HCT116 (cell line): ENCODE results near the gene GMPR2. TPM values are rescaled to one million over a fixed set of nuclear protein-coding genes. Genes with fewer than 3 reads are reported as not detected.

ENCODE experiments used
- ATAC-seq: fragments of 200-7000 bp; cut with Tn5 transposase; 2 replicates; pipeline ENCODE4 v1.9.1; 2020; ENCODE audit warnings: mild to moderate bottlenecking, moderate library complexity
- BruUV-seq: library from RNA; stranded (reverse); fragments of 400-500 nt; replicated peaks from 2 replicates; lab custom pipeline; 2021; lab: Mats Ljungman, UMichigan
- CTCF ChIA-PET: fragments of 300-600 bp; sonication (Branson Sonifier 250); formaldehyde crosslinking; loops from one replicate; lab custom pipeline; 2021; ENCODE audit warnings: antibody characterized with exemption; lab: Charles Lee
- POLR2A ChIA-PET: fragments of 300-600, 350-600 bp; sonication (Branson Sonifier 250); formaldehyde crosslinking; loops from one replicate; lab custom pipeline; 2021; ENCODE audit warnings: antibody characterized with exemption; lab: Charles Lee
- RAD21 ChIA-PET, 2 experiments: fragments of 300-600 bp; sonication (Branson Sonifier 250); formaldehyde crosslinking; loops; one replicate each; lab custom pipeline; 2023; ENCODE audit warnings: low total read pairs in 2 of 2; ENCODE audit not compliant: uncharacterized antibody in 2 of 2, unreplicated experiment in 2 of 2, low non-redundant PET in 1 of 2; lab: Charles Lee
- DNase-seq: peaks from one replicate; pipeline ENCODE4 v3.0.0-alpha.2; 2010; ENCODE audit warnings: low read depth, low spot score
- H2AFZ ChIP-seq: fragments of 200-600 bp; shearing (Covaris generic), sonication (generic); 2 replicates; pipeline ENCODE4 v1.6.1; 2017; ENCODE audit warnings: low read depth, mixed run types, mixed read lengths, antibody characterized with exemption, low read length; ENCODE audit not compliant: poor library complexity, severe bottlenecking
- H3K27ac ChIP-seq: 2 replicates; pipeline ENCODE4 v1.5.1; 2012; ENCODE audit warnings: low read depth, low read length
- H3K27me3 ChIP-seq: fragments of 200-600 bp; sonication (generic); 2 replicates; pipeline ENCODE4 v1.6.1; 2016; ENCODE audit warnings: mixed run types, low read length, mixed read lengths; ENCODE audit not compliant: insufficient read depth
- H3K36me3 ChIP-seq, 2 experiments: fragments of 200-500 bp in 1 of 2; fragments of 200-600 bp in 1 of 2; sonication (Bioruptor generic) in 1 of 2; sonication (generic) in 1 of 2; 2 replicates each; pipeline versions ENCODE4 v1.5.1 to v1.6.1; 2014 to 2016; ENCODE audit warnings: low read length in 2 of 2, inconsistent platforms in 1 of 2, mixed read lengths in 1 of 2, mixed run types in 1 of 2; ENCODE audit not compliant: insufficient read depth in 2 of 2, control insufficient read depth in 1 of 2
- H3K4me1 ChIP-seq, 2 experiments: fragments of 200-600 bp in 1 of 2; sonication (generic) in 1 of 2; 2 replicates each; pipeline versions ENCODE4 v1.5.1 to v1.6.1; 2012 to 2017; ENCODE audit warnings: low read length in 2 of 2, inconsistent platforms in 1 of 2, mild to moderate bottlenecking in 1 of 2, mixed read lengths in 1 of 2, mixed run types in 1 of 2, moderate library complexity in 1 of 2; ENCODE audit not compliant: insufficient read depth in 2 of 2, control insufficient read depth in 1 of 2
- H3K4me2 ChIP-seq: fragments of 200-600 bp; sonication (generic); 2 replicates; pipeline ENCODE4 v1.6.1; 2017; ENCODE audit warnings: mixed run types, low read length, mixed read lengths
- H3K4me3 ChIP-seq, 2 experiments: fragments of 200-600 bp in 1 of 2; sonication (generic) in 1 of 2; replicated peaks in 1 of 2; 2 replicates each; pipeline ENCODE4 v1.5.1; 2011 to 2016; ENCODE audit warnings: low read length in 2 of 2, control low read depth in 1 of 2, low read depth in 1 of 2, mild to moderate bottlenecking in 1 of 2, mixed read lengths in 1 of 2, mixed run types in 1 of 2
- H3K79me2 ChIP-seq: fragments of 200-600 bp; sonication (generic); 2 replicates; pipeline ENCODE4 v1.6.1; 2017; ENCODE audit warnings: mild to moderate bottlenecking, mixed run types, low read length, moderate library complexity, mixed read lengths; ENCODE audit not compliant: insufficient read depth
- H3K9ac ChIP-seq: fragments of 200-600 bp; sonication (generic); 2 replicates; pipeline ENCODE4 v1.6.1; 2016; ENCODE audit warnings: low read length, mixed read lengths
- H3K9me2 ChIP-seq: fragments of 200-600 bp; sonication (generic), shearing (Covaris generic); 2 replicates; pipeline ENCODE4 v1.6.1; 2017; ENCODE audit warnings: mixed run types, mild to moderate bottlenecking, moderate library complexity; ENCODE audit not compliant: insufficient read depth
- H3K9me3 ChIP-seq, 2 experiments: fragments of 200-500 bp in 1 of 2; fragments of 200-600 bp in 1 of 2; sonication (Bioruptor generic) in 1 of 2; sonication (generic) in 1 of 2; 2 replicates each; pipeline ENCODE4 v1.6.1; 2014 to 2017; ENCODE audit warnings: low read length in 2 of 2, mixed read lengths in 2 of 2, inconsistent platforms in 1 of 2, low read depth in 1 of 2, mild to moderate bottlenecking in 1 of 2, mixed run types in 1 of 2, moderate library complexity in 1 of 2; ENCODE audit not compliant: control insufficient read depth in 1 of 2, insufficient read depth in 1 of 2
- H4K20me1 ChIP-seq: fragments of 200-600 bp; sonication (generic), shearing (Covaris generic); 2 replicates; pipeline ENCODE4 v1.6.1; 2017; ENCODE audit warnings: mixed run types, mild to moderate bottlenecking, moderate library complexity; ENCODE audit not compliant: insufficient read depth
- ATF3 ChIP-seq: IDR thresholded peaks from 2 replicates; pipeline ENCODE4 v1.6.1; 2012
- CBX3 ChIP-seq: IDR thresholded peaks from 2 replicates; pipeline ENCODE4 v1.6.1; 2012; ENCODE audit warnings: low read depth
- CEBPB ChIP-seq: IDR thresholded peaks from 2 replicates; pipeline ENCODE4 v1.6.1; 2012; ENCODE audit warnings: low read depth
- CTCF ChIP-seq, 3 experiments: fragments of 200-600 bp in 1 of 3; sonication (generic) in 1 of 3; IDR thresholded peaks in 2 of 3; conservative IDR thresholded peaks in 1 of 3; 2 replicates each; pipeline ENCODE4 v1.5.1; 2012 to 2017; ENCODE audit warnings: low read depth in 2 of 3, low read length in 2 of 3, antibody characterized with exemption in 1 of 3, borderline replicate concordance in 1 of 3, control low read depth in 1 of 3, mild to moderate bottlenecking in 1 of 3, mixed read lengths in 1 of 3, mixed run types in 1 of 3, moderate library complexity in 1 of 3; ENCODE audit not compliant: insufficient read depth in 1 of 3
- EGR1 ChIP-seq: IDR thresholded peaks from 2 replicates; pipeline ENCODE4 v1.6.1; 2012; ENCODE audit warnings: low read depth
- EZH2phosphoT487 ChIP-seq: fragments of 200-600 bp; IDR thresholded peaks from 2 replicates; pipeline ENCODE4 v1.6.1; 2018; ENCODE audit warnings: antibody characterized with exemption, borderline replicate concordance
- JUND ChIP-seq: IDR thresholded peaks from 2 replicates; pipeline ENCODE4 v1.6.1; 2012
- POLR2A ChIP-seq: IDR thresholded peaks from 2 replicates; pipeline ENCODE4 v1.7.0; 2011; ENCODE audit warnings: borderline replicate concordance; ENCODE audit not compliant: insufficient read depth, insufficient read length; ENCODE audit errors: extremely low read depth
- POLR2AphosphoS5 ChIP-seq: IDR thresholded peaks from 2 replicates; pipeline ENCODE4 v1.6.1; 2011; ENCODE audit warnings: mild to moderate bottlenecking, low read depth, low read length, moderate library complexity
- RAD21 ChIP-seq: IDR thresholded peaks from 2 replicates; pipeline ENCODE4 v1.6.1; 2012; ENCODE audit warnings: low read depth, mild to moderate bottlenecking
- SIN3A ChIP-seq: IDR thresholded peaks from 2 replicates; pipeline ENCODE4 v1.6.1; 2012; ENCODE audit warnings: low read depth
- SRF ChIP-seq: IDR thresholded peaks from 2 replicates; pipeline ENCODE4 v1.6.1; 2012; ENCODE audit warnings: low read depth
- TCF7L2 ChIP-seq: IDR thresholded peaks from 2 replicates; pipeline ENCODE4 v1.7.0; 2011; ENCODE audit warnings: borderline replicate concordance, inconsistent platforms; ENCODE audit not compliant: insufficient read depth, insufficient read length; ENCODE audit errors: extremely low read depth
- ZFX ChIP-seq: fragments of 450-650 bp; IDR thresholded peaks from 2 replicates; pipeline ENCODE4 v1.6.1; 2017
- ZNF274 ChIP-seq: fragments of 200-500 bp; sonication (Bioruptor generic); IDR thresholded peaks from 2 replicates; pipeline ENCODE4 v1.6.1; 2014; ENCODE audit warnings: mild to moderate bottlenecking, low read depth, low read length, inconsistent platforms
- intact Hi-C: fragments of 100-400 bp; cut with micrococcal nuclease; formaldehyde crosslinking; loops from 2 replicates; pipeline ENCODE4 v1.10.0; 2022
- total RNA-seq: library from RNA; stranded (reverse); gene quantifications from one replicate; pipeline ENCODE4 v1.2.1, GENCODE V29; 2021; ENCODE audit not compliant: unreplicated experiment
- TF ChIP-seq, protein P1 (sequence below): IDR thresholded peaks from 2 replicates; pipeline ENCODE4 v1.6.1; 2011; ENCODE audit warnings: mild to moderate bottlenecking, low read length, moderate library complexity; ENCODE audit not compliant: insufficient replicate concordance; ENCODE audit errors: extremely low read depth
- TF ChIP-seq, protein P2 (sequence below): IDR thresholded peaks from 2 replicates; pipeline ENCODE4 v1.6.1; 2012

The GMPR2 gene
- total RNA-seq, 1 experiment from 2014 or later: 66.9 TPM

GRCh38 chr14:24232645-24233537 is at the start of gene GMPR2 (continued):
- TF ChIP-seq, protein P1, sequence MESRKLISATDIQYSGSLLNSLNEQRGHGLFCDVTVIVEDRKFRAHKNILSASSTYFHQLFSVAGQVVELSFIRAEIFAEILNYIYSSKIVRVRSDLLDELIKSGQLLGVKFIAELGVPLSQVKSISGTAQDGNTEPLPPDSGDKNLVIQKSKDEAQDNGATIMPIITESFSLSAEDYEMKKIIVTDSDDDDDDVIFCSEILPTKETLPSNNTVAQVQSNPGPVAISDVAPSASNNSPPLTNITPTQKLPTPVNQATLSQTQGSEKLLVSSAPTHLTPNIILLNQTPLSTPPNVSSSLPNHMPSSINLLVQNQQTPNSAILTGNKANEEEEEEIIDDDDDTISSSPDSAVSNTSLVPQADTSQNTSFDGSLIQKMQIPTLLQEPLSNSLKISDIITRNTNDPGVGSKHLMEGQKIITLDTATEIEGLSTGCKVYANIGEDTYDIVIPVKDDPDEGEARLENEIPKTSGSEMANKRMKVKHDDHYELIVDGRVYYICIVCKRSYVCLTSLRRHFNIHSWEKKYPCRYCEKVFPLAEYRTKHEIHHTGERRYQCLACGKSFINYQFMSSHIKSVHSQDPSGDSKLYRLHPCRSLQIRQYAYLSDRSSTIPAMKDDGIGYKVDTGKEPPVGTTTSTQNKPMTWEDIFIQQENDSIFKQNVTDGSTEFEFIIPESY: no peak
- no peak for TF ChIP-seq ATF3
- TF ChIP-seq, all 23 proteins: peak for 3

GRCh38 chr14:24183014-24183481 is 49.7 kb upstream of the GMPR2 start:
- Histone ChIP-seq H3K4me2 (no peak overlapping the region), H3K79me2 (peaks cover 33% of the 10 kb centered on the region), H3K4me3 (no peak overlapping the region), H3K36me3 (peaks cover 43 to 60% of the 10 kb centered on the region in 2 experiments; a peak in 3 of 4 replicates), H3K4me1 (peaks cover 8 to 10% of the 10 kb centered on the region in 2 experiments; a peak in 3 of 4 replicates), H3K9me3 (no peaks in the 10 kb centered on the region), H3K27ac (no peak overlapping the region), H3K27me3 (no peaks in the 10 kb centered on the region), H4K20me1 (no peaks in the 10 kb centered on the region), H3K9me2 (no peaks in the 10 kb centered on the region), H3K9ac (no peak overlapping the region), H2AFZ (no peak overlapping the region)
- DNase-seq: no peak
- no peak for ATAC-seq
- ChIA-PET POLR2A (interaction anchor here (1.3 kb wide), 1 partner anchor 22 kb away, joined by 3 read pairs; the partner anchor contains the start of gene IRF9), RAD21 (no interaction called here), CTCF (no interaction called here)
- intact Hi-C loops: no loop called here
- no TSS peak for BruUV-seq
- TF ChIP-seq ATF3 (no peak), SIN3A (no peak), POLR2AphosphoS5 (no peak), EZH2phosphoT487 (no peak), SRF (no peak), POLR2A (no peak), CEBPB (no peak), ZFX (no peak), EGR1 (no peak), RAD21 (no peak), CBX3 (no peak), JUND (no peak), ZNF274 (no peak), TCF7L2 (no peak), CTCF (IDR thresholded peaks at IDR 0.05 in 2 of 3, conservative IDR thresholded peaks at IDR 0.05 in 1 of 3; ENCODE audit: borderline replicate concordance in 1 of 3, insufficient read depth in 1 of 3, low read depth in 2 of 3, low read length in 2 of 3) (no peak)
- TF ChIP-seq, protein P2, sequence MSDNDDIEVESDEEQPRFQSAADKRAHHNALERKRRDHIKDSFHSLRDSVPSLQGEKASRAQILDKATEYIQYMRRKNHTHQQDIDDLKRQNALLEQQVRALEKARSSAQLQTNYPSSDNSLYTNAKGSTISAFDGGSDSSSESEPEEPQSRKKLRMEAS: no peak
- TF ChIP-seq, protein P1: no peak
